ENCODE measurements around the gene ANKRD42. TPM values are rescaled to one million over a fixed set of nuclear protein-coding genes. Genes with fewer than 3 reads are reported as not detected.

Gene ANKRD42
- total and polyA plus RNA-seq, 9 of the 15 experiments (the other 6 are each of a cell fraction or from before 2014, with no cell fraction given), result 2.8 to 9.1 (median 6.1) TPM

DNA sequence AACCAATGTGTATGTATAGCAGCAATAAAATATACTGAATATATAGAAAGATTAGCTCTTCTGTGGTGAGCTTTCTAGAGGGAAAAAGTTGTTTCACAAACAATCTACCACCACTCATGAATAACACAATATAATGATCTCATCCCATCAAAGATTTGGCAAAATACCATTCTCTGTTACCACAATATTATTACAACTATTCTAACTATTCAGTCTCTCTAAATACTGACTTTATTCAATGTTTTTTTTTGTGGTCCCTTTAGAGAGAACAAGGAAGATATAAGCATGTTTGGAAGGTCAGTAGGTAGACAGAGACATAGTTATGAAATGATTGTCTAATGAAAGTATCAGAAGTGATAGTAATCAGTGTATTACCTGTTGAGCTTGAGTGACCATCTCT lies 84.8 kb downstream of the ANKRD42 start (continued):
- TF ChIP-seq BDP1 (IDR thresholded peaks at IDR 0.05; ENCODE audit: insufficient read depth, insufficient read length), result no peak

DNA sequence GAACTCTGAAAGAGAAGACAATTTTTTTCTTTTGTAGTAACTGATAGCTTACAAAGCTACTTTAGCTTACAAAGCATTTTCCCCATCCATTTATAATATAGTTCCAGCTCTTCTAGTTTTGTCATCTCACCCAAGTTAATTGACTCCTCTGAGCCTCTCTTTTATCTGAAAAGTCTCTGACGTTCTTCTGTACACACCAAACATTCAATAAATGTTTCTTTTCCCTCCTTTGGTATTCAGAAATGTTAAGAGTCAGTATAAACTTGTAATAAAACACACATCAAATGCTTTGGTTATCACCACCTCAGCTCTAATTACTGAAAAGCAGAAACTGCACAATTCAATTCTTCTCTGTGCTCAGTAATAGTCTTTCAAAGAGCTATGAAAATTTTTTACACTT lies 86.7 kb downstream of the ANKRD42 start:
- in situ Hi-C loops (cut with MboI), result no loop called here

DNA sequence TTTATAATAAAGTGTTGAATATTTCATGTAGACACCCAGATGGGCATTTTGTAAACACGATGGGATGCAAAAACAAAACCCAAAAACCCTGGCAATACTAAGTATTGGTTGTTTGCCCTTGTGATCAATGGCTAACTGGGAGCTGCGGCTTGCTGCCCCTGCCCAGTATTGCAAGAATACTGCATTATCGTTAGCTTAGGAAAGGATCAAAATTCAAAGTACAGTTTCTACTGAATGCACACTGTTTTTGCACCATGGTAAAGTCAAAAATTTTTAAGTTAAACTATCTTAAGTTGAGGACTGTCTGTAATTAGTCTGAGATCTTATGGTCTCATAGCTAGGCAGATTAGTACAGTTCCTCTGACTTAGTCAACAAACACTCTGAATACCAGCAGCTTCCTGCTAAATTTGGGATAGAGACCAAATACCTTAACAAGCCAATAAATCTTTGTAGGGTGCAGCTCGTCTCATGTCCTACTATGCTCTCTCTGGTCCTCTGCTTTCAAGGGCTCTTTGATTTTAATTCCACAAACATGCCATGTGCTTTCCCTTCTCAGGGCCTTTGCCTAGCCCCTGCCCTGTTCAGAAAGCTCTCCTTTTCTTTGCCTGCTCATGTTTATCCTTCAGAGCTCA lies 88.7 kb downstream of the ANKRD42 start:
- CTCF ChIA-PET (ENCODE audit: low intra/inter-chr PET ratio), result no interaction called here
- Histone ChIP-seq H3K4me1 (replicated peaks in 1 of 2; ENCODE audit: control insufficient read depth in 2 of 2, insufficient read depth in 2 of 2, low read length in 2 of 2) (peaks cover 0 to 5% of the 10 kb centered on the region in 2 experiments; a peak in 3 of 5 replicates), H4K20me1 (replicated peaks; ENCODE audit: control insufficient read depth, insufficient read depth, low read length) (no peaks in the 10 kb centered on the region), H3K36me3 (ENCODE audit: control insufficient read depth, insufficient read depth, low read length) (peaks cover 26% of the 10 kb centered on the region; the same call in 2 of the 3 replicates), H3K9me1 (ENCODE audit: control insufficient read depth, insufficient read depth, low read length) (no peaks in the 10 kb centered on the region), H3K9ac (ENCODE audit: insufficient read depth in 1 of 2, low read depth in 2 of 2, low read length in 2 of 2) (no peak overlapping the region), H3K79me2 (ENCODE audit: control insufficient read depth, insufficient read depth, low read length) (peaks cover 29% of the 10 kb centered on the region), H3K27ac (ENCODE audit: extremely low read depth, low read depth, low read length) (no peak overlapping the region), H3K9me3 (replicated peaks; ENCODE audit: control insufficient read depth, insufficient read depth, low read depth, low read length) (no peaks in the 10 kb centered on the region), H3K4me2 (ENCODE audit: insufficient read depth, low read length) (no peak overlapping the region), H3K4me3 (no peak overlapping the region), H3K27me3 (ENCODE audit: control insufficient read depth in 2 of 2, insufficient read depth in 2 of 2, low read length in 2 of 2) (no peaks in the 10 kb centered on the region), H2AFZ (ENCODE audit: low read depth, low read length) (no peak overlapping the region)
- DNase-seq (ENCODE audit: extremely low read depth in 1 of 4, low spot score in 3 of 4) (no peak), FAIRE-seq (no peak), ATAC-seq (no peak)
- POLR2A ChIA-PET, result interaction anchor here (0.6 to 0.9 kb wide), 4 partner anchors 20 to 548 kb away, joined by 3 read pairs; no protein-coding TSS in a partner anchor
- BruUV-seq (replicated peaks), result no TSS peak
- intact Hi-C loops (cut with micrococcal nuclease), result no loop called here
- WGBS (ENCODE audit: insufficient coverage, low coverage, missing lambda C conversion rate), result 66% methylated on average over 4 of the region's 4 CpGs
- no peak for TF ChIP-seq SIRT6 (IDR thresholded peaks at IDR 0.05; ENCODE audit: low read depth, low read length)
- TF ChIP-seq MEIS2 (IDR thresholded peaks at IDR 0.05; ENCODE audit: partially characterized antibody), result no peak
- no peak for TF ChIP-seq PHB2 (IDR thresholded peaks at IDR 0.05; ENCODE audit: low read depth)
- no peak for TF ChIP-seq CREB1 (IDR thresholded peaks at IDR 0.05)
- no peak for TF ChIP-seq CREB1 (CRISPR knock-in tag; IDR thresholded peaks at IDR 0.05)
- no peak for TF ChIP-seq COPS2 (conservative IDR thresholded peaks at IDR 0.05)
- in situ Hi-C loops (cut with MboI), result no loop called here

More for the DNA sequence above, 86.7 kb downstream of the ANKRD42 start:
- Histone ChIP-seq H3K9me3 (replicated peaks; ENCODE audit: control insufficient read depth, insufficient read depth, low read depth, low read length) (no peaks in the 10 kb centered on the region), H3K27me3 (ENCODE audit: control insufficient read depth in 2 of 2, insufficient read depth in 2 of 2, low read length in 2 of 2) (no peaks in the 10 kb centered on the region), H3K36me3 (ENCODE audit: control insufficient read depth, insufficient read depth, low read length) (peaks cover 40% of the 10 kb centered on the region; the same call in 2 of the 3 replicates), H3K79me2 (ENCODE audit: control insufficient read depth, insufficient read depth, low read length) (peaks cover 24% of the 10 kb centered on the region), H3K4me1 (replicated peaks in 1 of 2; ENCODE audit: control insufficient read depth in 2 of 2, insufficient read depth in 2 of 2, low read length in 2 of 2) (peaks cover 0 to 4% of the 10 kb centered on the region in 2 experiments; a peak in 1 of 5 replicates), H3K27ac (ENCODE audit: extremely low read depth, low read depth, low read length) (no peak overlapping the region), H3K4me3 (no peak overlapping the region), H3K9ac (ENCODE audit: insufficient read depth in 1 of 2, low read depth in 2 of 2, low read length in 2 of 2) (no peak overlapping the region), H2AFZ (ENCODE audit: low read depth, low read length) (no peak overlapping the region), H4K20me1 (replicated peaks; ENCODE audit: control insufficient read depth, insufficient read depth, low read length) (no peaks in the 10 kb centered on the region), H3K9me1 (ENCODE audit: control insufficient read depth, insufficient read depth, low read length) (no peaks in the 10 kb centered on the region), H3K4me2 (ENCODE audit: insufficient read depth, low read length) (no peak overlapping the region)
- intact Hi-C loops (cut with micrococcal nuclease), result no loop called here
- no TSS peak for BruUV-seq (replicated peaks)
- no peak for TF ChIP-seq YBX1 (IDR thresholded peaks at IDR 0.05)
- no peak for TF ChIP-seq TSC22D4 (tag; IDR thresholded peaks at IDR 0.05)
- no peak for TF ChIP-seq TBP (optimal IDR thresholded peaks at IDR 0.05; ENCODE audit: low read depth, low read length)
- TF ChIP-seq CBX1 (IDR thresholded peaks at IDR 0.05; ENCODE audit: low read depth), result no peak
- TF ChIP-seq SRSF1 (IDR thresholded peaks at IDR 0.05; ENCODE audit: low read depth, low read length), result no peak
- POLR2A ChIA-PET, result no interaction called here
- no peak for ATAC-seq
- 56% methylated on average over 1 of the region's 1 CpG for WGBS (ENCODE audit: insufficient coverage, low coverage, missing lambda C conversion rate)
- FAIRE-seq, result no peak
- no peak for DNase-seq (ENCODE audit: extremely low read depth in 1 of 4, low spot score in 3 of 4)
- CTCF ChIA-PET (ENCODE audit: low intra/inter-chr PET ratio), result no interaction called here
